Right kidney (tissue), 9 donors: ENCODE results near the gene ANK3.

Source experiments
- DNase-seq: peaks from one replicate; pipeline ENCODE4 v3.0.0-alpha.2; 2016
- long read RNA-seq, 8 donors: transcript quantifications; one replicate each; lab custom pipeline, GENCODE V29; 2026

The ANK3 gene
- long read RNA-seq, donor 1, partial matches to known transcripts = 5 of 10 reads
- long read RNA-seq, donor 1, other reads (novel, unspliced or antisense) = 0 of 10 reads
- long read RNA-seq, donor 2, partial matches to known transcripts = 0 of 3 reads
- long read RNA-seq, donor 2, other reads (novel, unspliced or antisense) = 0 of 3 reads
- long read RNA-seq, donor 3, partial matches to known transcripts = 0 of 2 reads
- long read RNA-seq, donor 3, other reads (novel, unspliced or antisense) = 0 of 2 reads
- long read RNA-seq, donor 4, transcript ANK3-214 (2 exons, 2,268 nt) = major isoform, 7 of 7 reads
- long read RNA-seq, donor 4, partial matches to known transcripts = 0 of 7 reads
- long read RNA-seq, donor 4, other reads (novel, unspliced or antisense) = 0 of 7 reads
- long read RNA-seq, donor 5, partial matches to known transcripts = 0 of 4 reads
- long read RNA-seq, donor 5, other reads (novel, unspliced or antisense) = 0 of 4 reads
- long read RNA-seq, donor 6, partial matches to known transcripts = 8 of 15 reads
- long read RNA-seq, donor 6, other reads (novel, unspliced or antisense) = 0 of 15 reads
- long read RNA-seq, donor 7, partial matches to known transcripts = 8 of 13 reads
- long read RNA-seq, donor 7, other reads (novel, unspliced or antisense) = 0 of 13 reads
- long read RNA-seq, donor 8, partial matches to known transcripts = 0 of 5 reads
- long read RNA-seq, donor 8, other reads (novel, unspliced or antisense) = 0 of 5 reads

- DNase-seq = no peak
Observed at GRCh38 chr10:60389413-60390025, at the start of gene ANK3. Gene ANK3, minus strand, starts transcription at chr10:60389875. Its CDS starts 337 bp downstream, at chr10:60389538.

- no peak for DNase-seq
Observed at GRCh38 chr10:60434418-60435046, 44.9 kb upstream of the ANK3 start.

GRCh38 chr10:60433684-60434083 lies 44.0 kb upstream of the ANK3 start:
- DNase-seq = no peak

DNA sequence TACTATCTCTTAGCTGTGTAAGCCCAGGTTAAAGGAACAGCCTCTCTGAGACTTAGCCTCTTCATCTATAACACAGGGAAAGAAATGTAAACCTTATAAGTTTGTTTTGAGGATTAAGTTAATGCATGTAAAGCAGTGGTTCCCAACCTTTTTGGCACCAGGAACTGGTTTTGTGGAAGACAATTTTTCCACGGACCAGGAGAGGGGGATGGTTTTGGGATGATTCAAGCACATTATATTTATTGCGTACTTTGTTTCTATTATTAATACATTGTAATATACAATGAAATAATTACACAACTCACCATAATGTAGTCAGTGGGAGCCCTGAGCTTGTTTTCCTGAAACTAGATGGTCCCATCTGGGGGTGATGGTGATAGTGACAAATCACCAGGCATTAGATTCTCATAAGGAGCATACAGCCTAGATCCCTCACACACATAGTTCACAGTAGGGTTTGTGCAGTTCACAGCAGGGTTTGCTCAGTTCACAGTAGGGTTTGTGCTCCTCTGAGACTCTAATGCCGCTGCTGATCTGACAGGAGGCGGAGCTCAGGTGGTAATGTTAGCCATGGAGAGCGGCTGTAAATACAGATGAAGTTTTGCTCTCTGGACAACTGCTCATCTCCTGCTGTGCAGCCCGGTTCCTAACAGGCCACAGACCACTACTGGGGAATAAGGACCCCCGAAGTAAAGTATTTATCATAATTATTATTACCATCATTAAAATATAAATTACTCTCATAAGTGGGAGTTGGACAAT lies 41.3 kb upstream of the ANK3 start:
- DNase-seq = no peak

DNA sequence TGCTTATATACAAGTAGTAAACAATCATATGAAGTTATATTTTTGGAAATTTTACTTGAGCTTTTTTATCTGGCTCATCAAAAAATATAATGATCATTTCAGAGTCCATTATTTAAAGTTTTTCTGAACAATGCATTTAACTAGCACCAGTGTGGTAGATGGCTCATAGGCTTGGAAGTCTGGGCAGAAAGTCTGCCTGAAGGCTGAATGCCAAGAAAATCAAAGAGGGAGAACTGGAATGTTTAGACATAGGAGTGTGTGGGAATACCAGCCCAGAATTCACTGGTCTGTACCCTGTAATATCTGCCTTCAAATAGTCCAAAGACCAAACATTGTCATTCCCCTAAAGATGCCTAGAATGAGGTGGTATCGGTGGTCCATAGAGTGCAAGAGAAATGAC lies 40.3 kb upstream of the ANK3 start:
- DNase-seq = no peak

- DNase-seq = no peak
Observed at GRCh38 chr10:60429084-60429849, 39.6 kb upstream of the ANK3 start.

GRCh38 chr10:60428387-60428737 lies 38.7 kb upstream of the ANK3 start:
- no peak for DNase-seq

DNA sequence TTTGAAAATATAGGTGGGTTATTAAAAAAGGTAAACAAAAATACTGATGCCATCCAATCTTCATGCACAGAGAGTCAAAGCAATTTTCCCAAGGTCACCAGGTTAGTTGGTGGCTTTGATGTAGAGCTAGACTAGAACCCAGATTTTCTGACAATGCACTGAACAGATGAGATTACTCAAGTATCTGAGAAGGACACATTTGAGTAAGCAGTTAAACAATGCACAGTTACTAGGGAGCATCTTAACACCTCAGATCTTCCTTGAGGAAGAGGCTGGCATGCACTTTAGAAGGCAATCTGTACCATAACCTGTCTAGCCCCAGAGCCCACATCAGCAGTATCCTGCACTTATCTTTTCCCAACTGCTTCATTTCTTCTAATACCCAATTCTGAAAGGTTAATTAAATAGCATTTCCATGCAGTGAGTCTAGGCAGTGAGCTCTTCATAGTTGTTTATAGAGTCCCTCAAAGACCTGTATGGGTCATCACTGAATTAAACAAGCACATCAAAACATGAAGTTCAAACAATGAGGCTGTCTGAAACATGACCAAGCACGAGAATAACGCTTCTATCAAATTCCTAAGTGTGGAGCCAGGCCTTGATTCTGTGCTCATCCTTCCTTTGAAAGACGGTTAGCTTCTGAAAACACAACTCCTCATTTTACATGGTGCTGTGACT lies 38.2 kb upstream of the ANK3 start:
- DNase-seq = no peak

DNA sequence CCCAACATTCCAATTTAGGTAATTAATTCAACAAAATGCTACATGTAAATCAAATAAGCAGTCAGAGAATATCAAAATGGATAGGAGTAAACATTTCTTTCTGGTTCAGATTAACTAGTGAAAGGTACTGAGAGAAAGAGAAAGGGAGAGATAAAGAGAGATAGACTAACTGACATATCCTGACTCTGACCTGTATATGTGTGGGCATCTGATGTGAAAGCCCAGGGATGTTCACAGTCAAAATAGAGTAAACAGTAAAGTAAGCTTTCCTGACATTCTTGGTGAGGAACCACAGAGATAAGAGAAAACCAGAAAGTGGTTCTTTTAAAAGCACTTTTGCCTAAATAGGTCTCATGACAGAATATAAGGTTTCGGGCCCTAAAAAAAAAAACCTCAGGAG lies 37.5 kb upstream of the ANK3 start:
- DNase-seq = no peak

DNA sequence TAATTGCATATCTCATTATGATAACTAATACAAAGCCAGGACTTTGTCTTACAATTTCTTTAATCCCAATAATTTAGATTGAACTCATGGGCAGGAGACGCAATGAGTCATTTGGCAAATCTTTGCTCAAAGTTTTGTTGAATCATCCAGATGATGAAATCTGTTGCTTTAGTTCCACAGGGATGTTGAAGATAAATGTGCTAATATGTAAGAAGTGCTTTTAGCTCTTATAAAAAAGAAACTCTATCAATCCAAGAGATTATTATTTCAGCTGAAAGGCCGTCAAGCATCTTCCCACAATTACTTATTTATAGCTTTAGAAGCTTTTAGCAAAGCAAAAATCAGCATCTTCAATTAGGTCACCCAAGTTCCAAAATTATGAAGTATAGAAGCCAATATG lies 36.8 kb upstream of the ANK3 start:
- DNase-seq = no peak

DNA sequence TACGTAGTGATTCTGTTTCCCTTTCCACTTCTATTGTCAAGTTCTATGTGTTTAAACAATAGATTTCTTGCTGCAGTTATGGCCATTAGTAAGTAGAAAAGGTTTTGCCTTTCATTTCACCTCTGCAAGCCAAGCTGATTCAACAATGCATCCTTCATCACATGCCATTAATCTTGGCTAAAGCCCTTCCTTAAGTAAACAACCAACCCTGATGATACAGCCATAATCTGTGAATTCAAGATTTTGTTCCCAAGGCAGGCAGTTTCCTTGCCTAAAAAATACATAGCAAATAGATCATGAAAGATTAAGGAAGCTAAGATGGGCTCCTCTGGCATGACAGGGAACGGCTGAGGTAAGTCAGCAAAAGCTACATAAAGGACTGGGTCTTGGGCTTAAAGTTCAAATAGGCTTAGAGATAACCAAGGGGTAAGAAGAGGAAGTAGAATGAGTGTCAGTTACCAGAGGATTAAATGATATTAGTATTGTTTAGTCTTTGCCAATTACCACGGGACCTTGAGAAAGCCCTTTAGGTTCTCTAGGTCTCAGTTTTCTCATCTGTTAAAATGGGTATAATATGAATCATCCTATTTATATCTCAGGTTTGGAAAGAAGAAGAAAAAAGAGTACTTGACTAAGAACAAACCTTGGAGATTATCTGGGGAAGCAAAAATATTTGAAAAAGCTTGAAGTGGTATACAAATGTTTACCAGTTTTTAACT lies 35.9 kb upstream of the ANK3 start:
- DNase-seq = no peak

DNA sequence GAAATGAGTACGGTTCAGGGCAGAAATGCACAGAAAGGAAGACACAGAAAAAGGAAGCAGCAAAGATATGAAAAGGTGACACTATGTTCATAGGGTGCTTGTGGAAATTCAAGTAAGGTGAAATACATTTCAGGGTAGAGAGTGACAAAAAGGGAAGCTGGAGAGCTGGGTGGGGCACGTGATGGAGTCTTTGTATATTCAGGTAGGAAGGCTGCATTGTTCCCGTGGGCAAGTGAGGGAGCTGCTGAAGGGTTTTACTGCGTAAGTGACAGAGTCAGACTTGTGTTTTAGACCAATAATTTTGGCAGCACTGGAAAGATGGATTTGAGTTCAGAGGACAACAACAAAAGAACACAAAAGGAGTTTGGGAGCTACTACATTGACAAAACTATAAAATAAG lies 35.3 kb upstream of the ANK3 start:
- no peak for DNase-seq

DNA sequence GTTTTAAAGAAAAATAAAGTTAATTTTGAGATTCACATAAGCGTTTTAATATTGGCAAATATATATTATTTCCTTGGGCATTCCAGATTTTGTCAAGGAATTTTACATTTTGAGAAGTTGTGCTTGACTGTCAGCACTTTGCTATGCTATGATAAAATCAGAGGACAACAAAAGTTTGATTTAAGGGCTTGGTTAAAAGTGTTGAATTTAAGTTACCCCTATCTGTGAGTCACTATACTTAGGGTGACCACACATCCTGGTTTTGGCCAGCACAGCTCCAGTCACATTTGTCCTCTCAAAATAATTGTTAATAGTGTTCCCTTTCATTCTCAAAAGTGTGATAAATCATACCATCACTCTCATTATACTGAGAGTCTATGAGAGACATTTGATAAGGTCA lies 34.2 kb upstream of the ANK3 start:
- no peak for DNase-seq

DNA sequence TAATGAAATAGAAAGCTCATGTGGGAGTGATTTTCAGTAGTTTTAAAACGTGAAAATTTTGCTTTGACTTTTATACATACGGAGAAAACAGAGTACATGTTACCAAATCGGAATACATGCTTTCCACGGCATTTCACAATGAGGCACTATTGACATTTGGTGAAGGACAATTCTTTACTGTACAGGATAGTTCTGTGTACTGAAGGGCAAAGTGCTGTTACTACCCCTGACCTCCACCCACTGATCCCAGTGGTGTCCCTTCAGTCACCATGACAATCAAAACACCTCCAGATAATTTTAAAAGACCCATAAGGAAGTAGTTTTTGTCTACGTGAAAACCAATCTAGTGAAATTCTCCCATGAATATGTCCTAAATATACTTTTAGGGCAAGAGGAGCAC lies 33.1 kb upstream of the ANK3 start:
- DNase-seq = no peak

- no peak for DNase-seq
Observed at GRCh38 chr10:60420991-60421894, 31.6 kb upstream of the ANK3 start.

- no peak for DNase-seq
Observed at GRCh38 chr10:60419249-60419648, 29.6 kb upstream of the ANK3 start.

GRCh38 chr10:60417901-60418300 lies 28.2 kb upstream of the ANK3 start:
- no peak for DNase-seq

DNA sequence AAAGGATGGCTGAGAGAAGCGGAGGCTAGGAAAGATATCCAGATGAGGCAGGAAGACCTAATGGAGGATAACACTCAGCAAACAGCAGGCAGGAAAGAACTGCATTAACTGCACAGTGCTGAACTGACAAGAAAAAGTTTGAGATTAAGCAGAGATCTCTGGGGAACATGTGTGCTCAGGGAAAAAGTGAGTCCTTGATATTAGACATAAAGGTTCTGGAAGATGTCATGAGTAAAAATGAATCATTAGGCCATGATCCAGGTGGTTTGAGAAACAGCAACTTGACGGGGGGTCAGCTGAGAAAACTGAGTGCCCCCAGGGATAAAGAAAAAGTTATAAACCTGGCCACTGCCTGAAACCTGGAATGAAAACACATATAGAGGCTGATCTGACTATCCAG lies 27.3 kb upstream of the ANK3 start:
- no peak for DNase-seq
